ENCODE measurements around the gene FBXO47.

The FBXO47 gene

DNA sequence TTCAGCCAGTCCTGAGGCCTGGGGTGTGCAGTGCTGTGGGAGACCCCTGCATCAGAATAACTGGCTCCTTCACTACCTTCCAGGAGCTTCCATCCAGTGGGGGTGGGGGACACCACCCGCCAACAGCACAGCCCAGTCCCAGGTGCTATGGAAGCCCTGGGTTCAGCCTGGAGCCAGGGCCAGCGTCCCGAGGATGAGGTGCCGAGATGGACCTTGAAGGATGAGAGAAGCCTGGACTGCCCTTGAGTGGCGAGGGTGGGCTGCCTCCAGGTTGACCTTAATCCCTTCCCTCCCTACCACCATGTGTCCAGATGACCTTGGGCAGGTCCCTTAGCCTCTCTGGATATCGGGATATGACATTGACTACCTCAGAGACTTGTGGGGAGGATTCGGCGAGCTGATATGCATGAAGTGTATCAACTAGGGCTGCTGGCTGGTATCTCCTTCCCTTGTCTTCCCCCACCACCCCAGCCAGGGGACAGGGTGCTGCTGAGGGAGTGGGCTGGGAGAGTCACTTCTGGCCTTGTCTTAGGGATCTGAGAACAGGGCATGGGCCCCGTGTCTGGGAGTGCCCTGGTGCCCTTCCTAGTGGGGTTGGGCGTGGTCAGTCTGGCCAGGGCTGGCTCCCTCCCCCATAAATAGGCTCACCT is 56.0 kb downstream of the FBXO47 start:
- DNase-seq (ENCODE audit: low read depth) = no peak
- TF ChIP-seq, protein P1, sequence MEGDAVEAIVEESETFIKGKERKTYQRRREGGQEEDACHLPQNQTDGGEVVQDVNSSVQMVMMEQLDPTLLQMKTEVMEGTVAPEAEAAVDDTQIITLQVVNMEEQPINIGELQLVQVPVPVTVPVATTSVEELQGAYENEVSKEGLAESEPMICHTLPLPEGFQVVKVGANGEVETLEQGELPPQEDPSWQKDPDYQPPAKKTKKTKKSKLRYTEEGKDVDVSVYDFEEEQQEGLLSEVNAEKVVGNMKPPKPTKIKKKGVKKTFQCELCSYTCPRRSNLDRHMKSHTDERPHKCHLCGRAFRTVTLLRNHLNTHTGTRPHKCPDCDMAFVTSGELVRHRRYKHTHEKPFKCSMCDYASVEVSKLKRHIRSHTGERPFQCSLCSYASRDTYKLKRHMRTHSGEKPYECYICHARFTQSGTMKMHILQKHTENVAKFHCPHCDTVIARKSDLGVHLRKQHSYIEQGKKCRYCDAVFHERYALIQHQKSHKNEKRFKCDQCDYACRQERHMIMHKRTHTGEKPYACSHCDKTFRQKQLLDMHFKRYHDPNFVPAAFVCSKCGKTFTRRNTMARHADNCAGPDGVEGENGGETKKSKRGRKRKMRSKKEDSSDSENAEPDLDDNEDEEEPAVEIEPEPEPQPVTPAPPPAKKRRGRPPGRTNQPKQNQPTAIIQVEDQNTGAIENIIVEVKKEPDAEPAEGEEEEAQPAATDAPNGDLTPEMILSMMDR (IDR thresholded peaks at IDR 0.05; ENCODE audit: control insufficient read depth, insufficient read depth, low read depth, low read length, missing control alignments) = no peak
- no peak overlapping the region for H3K4me3 ChIP-seq (ENCODE audit: control insufficient read depth, low read depth, low read length)

DNA sequence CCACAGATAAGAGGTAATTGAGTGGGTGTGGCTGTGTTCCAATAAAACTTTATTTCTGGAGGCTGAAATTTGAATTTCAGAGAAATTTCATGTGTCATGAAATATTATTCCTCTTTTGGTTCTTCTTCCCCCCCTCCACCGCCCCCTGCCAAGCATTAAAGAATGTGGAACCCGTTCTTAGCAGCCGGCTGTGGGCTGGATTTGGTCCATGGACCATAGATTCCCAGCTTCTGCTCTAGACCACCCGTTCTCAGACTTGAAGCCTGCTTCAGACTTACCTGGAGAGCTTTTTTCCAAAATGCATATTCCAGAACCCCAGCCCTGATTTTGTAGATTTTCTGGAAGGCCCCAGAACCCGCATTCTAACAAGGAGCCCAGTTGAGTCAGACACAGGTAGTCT is 56.9 kb downstream of the FBXO47 start:
- DNase-seq (ENCODE audit: low read depth) = no peak
- TF ChIP-seq, protein P1 (IDR thresholded peaks at IDR 0.05; ENCODE audit: control insufficient read depth, insufficient read depth, low read depth, low read length, missing control alignments) = no peak
- no peak overlapping the region for H3K4me3 ChIP-seq (ENCODE audit: control insufficient read depth, low read depth, low read length)

DNA sequence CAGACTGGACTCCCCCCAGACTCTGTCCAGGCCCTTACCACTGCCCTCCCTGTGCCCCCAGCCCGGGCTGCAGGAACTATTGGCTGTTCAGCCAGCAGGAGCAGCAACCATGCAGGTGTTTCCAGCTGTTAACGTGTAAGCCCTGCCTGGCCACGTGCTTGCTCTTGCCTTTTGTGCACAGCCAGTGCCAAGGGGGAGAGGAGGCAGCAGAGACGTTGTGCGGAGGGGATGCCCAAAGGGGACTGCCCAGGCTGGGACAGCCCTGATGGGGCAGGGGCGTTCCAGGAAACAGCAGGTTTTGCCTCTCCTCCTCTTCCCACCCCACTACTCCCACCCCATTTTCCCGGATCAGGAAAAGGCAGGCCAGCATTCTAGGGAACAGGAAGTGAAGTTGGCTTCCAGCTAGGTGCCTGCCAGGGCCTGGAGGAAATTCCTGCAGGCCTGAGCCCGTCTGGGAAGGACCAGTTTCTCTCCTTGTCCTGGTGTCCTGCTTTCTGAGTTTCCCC is 58.5 kb downstream of the FBXO47 start:
- no peak for DNase-seq (ENCODE audit: low read depth)
- TF ChIP-seq, protein P1 (IDR thresholded peaks at IDR 0.05; ENCODE audit: control insufficient read depth, insufficient read depth, low read depth, low read length, missing control alignments) = no peak
- no peak overlapping the region for H3K4me3 ChIP-seq (ENCODE audit: control insufficient read depth, low read depth, low read length)

DNA sequence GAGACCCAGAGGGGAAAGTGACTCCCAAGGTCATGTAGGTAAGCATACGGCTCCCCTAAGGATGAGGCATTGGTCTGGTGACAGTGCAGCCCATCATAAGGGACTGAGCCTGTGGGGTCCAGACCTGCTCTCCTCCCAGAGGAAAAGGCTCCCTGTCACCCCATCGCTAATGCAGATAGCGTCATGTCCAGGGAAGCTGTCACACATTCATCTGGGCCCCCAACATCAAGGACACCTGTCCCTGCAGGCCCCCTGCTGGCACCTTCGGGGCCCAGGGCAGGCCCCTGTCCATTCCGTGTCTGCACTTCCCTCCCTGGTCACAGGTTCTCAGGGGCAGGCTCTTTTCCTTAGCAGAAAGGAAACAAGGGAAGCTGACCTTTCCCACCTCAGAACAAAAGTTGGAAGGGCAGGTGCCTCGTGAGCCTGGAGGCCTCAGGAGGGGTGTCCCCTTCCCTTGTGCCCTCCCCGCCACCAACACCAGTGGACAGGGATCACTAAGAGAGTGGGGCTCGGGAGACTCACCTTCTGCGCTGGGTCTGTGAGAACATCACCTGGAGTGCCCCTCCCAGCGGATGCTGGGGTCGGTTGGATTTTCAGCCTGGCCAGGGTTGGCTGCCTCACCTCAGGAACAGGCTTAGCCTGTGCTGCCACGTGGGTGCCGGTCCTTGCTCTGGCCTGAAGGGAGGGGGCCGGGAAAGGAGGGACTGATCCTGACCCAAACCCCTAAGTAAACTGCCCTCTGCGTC is 59.1 kb downstream of the FBXO47 start:
- TF ChIP-seq, protein P1 (IDR thresholded peaks at IDR 0.05; ENCODE audit: control insufficient read depth, insufficient read depth, low read depth, low read length, missing control alignments) = no peak
- no peak overlapping the region for H3K4me3 ChIP-seq (ENCODE audit: control insufficient read depth, low read depth, low read length)
- no peak for DNase-seq (ENCODE audit: low read depth)

DNA sequence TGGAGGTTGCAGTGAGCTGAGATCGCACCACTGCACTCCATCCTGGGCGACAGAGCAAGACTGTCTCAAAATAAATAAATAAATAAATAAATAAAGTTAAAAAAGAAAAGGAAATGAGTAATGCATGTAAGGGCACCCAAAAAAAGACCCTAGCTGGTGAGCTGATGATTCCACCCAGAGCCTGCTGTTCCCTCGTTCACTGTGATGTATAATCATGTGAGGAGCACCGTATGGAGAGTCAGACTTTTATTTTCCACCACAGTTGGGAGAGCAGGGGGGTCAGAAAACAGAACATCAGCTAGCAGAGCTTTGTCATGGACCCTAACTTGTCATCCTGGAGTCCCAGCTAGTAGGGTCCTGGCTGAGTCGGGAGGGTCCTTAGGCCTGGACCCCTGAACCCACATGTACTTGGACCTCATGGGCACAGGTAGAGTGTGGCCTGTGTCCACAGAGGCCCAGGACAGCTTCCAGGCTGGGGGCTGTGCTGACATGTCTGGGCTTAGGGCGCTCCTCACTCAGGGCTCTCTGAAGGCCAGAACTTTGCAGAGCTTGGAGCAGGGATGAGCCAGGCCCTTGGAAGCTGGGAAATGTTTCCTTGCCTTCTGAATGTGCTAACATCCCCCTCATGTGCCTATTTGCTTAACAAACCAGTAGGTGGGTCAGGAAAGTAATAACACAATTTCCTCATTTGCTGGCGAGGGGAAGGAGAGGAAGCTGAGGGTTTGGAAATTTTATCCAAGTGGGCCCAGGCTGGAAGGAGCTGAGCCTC is 60.6 kb downstream of the FBXO47 start:
- TF ChIP-seq, protein P1 (IDR thresholded peaks at IDR 0.05; ENCODE audit: control insufficient read depth, insufficient read depth, low read depth, low read length, missing control alignments) = no peak
- no peak for DNase-seq (ENCODE audit: low read depth)
- no peak overlapping the region for H3K4me3 ChIP-seq (ENCODE audit: control insufficient read depth, low read depth, low read length)

DNA sequence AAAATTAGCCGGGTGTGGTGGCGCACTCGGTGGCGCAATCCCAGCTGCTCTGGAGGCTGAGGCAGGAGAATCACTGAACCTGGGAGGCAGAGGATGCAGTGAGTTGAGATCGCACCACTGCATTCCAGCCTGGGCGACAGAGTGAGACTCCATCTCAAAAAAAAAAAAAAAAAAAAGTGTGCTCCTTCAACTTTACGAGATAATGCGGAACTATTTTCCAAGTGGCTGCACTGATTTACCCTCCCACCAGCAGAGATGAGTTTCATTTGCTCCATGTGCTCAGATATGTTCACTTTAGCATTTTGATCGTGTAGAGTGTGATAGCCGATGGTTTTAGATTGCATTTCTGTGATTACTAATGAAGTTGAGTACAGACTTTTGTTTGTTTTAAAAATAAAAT is 61.8 kb downstream of the FBXO47 start:
- TF ChIP-seq, protein P1 (IDR thresholded peaks at IDR 0.05; ENCODE audit: control insufficient read depth, insufficient read depth, low read depth, low read length, missing control alignments) = no peak
- DNase-seq (ENCODE audit: low read depth) = no peak

More for the DNA sequence above, 61.8 kb downstream of the FBXO47 start:
- H3K4me3 ChIP-seq (ENCODE audit: control insufficient read depth, low read depth, low read length) = no peak overlapping the region

Data from AG09309 (cell line).